Urothelium cell line (cell line): ENCODE data around the gene PLCD3.

ENCODE experiments used
- DNase-seq: peaks from one replicate; pipeline ENCODE4 v3.0.0; 2011; ENCODE audit warnings: low spot score, mixed read lengths
- FAIRE-seq: peaks from 2 replicates; lab custom pipeline; 2011; peaks lifted over from hg19 to GRCh38; lab: Jason Lieb, UNC

Gene PLCD3

GRCh38 chr17:45104907-45105624, 27.2 kb downstream of the PLCD3 start:
- FAIRE-seq (no peak), DNase-seq (no peak)

GRCh38 chr17:45104497-45104896, 27.8 kb downstream of the PLCD3 start:
- FAIRE-seq (no peak), DNase-seq (no peak)

DNA sequence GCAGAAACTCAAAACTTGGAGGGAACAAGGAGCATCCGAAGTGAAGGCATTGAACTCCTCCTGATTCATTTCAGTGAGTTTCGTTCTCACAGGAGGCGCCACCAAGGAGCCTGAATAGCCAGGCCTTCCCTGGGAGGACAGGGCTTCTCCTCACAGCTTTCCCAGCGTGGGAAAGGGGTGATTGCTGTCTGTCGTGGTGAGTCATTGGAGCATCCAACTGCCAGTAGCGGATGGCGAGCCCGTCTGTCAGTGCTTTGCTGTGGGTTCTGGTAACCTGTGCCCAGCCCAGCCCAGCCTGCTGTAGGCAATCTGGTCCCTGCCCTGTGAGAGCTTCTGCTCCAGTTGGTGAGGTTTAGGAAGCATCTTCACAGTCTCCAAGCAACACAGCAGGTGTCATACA, 28.3 kb downstream of the PLCD3 start:
- FAIRE-seq (no peak), DNase-seq (no peak)

DNA sequence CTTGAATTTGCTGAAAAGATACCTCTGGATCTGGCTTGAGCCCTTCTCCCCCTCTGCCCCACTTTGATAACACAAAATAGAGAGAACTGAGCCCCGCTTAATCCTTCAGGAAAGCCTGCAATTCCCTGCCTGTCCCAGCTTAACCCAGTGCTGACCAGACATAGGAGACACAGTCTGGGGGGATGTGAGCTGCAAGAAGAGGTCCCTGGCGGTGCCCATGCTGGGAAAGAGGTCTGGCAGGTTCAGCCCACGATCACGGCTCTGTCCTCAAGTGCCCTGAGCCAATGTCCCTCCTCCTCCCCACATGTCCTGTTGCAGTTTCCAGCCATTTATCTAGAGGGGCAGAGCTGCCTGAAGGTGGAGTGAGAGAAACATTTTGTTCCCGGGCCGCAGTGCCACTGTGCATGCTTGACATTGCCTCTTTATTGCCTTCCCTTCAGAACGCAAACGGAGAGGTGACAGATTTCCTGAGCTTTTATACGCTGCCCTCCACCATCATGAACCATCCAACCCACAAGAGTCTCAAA, 29.0 kb downstream of the PLCD3 start:
- no peak for DNase-seq
- FAIRE-seq: no peak

DNA sequence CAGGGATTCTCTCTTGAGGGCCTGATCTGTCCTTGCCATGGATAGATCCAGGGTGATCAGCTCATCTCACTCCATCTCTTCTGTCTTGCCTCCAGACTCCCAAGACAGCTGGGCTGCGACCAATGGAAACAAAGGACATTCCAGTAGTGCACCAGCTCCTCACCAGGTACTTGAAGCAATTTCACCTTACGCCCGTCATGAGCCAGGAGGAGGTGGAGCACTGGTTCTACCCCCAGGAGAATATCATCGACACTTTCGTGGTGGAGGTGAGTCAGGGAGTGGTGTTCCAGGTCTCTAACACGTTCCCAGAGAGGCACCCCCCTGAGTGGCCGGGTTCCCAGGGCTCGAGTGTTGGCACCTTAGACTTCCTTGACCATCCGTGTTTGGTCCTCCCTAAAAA, 29.5 kb downstream of the PLCD3 start:
- FAIRE-seq (no peak), DNase-seq (no peak)

DNA sequence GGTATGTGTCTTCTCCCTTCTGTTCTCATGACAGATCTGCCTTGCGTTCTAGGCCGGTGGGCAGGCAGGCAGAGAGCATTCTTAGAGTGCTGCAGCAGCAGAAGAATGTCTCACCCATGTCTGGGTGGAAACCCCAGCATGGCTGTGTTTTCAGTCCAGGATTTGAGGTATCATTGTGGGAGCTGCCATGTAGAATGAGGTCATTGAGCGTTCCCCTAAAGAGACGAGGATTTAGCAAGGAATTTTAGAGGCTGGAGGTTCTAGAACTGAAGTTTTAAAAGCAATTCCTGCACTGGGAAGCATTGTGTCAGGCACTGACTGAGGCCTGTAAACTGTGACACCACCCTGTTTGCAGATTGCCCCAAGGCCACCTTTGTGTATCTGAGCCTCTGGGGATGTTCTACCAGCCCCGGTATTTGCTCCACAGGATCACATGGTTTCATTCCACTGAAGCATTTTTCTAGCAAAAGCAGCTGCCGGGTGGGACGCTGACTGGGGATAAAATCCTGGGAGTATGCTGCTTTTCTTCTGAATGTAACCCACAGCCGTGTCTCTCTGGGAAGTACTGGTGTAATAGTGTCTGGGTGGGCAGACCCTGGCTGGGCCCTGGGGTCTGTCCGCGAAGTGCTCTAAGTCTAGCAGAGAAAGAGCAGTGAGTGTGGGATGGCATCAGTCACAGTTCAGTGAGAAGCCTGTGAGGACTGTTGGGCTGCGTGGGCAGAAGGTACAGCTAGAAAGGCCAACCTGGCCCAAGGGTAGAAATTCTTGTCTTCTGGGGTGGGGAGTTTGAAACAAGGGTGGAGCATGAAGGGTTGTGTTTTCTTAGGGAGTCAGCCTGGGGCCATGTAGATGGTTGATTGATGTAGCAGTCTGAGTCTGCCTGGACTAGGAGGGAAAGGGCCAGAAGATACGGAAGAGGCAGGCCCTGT, 30.2 kb downstream of the PLCD3 start:
- no peak for DNase-seq
- no peak for FAIRE-seq

GRCh38 chr17:45101546-45101882, 30.8 kb downstream of the PLCD3 start:
- no peak for DNase-seq
- no peak for FAIRE-seq

- peak; percentile 85 for DNase-seq
- no peak for FAIRE-seq
Measured at GRCh38 chr17:45098869-45099616, 33.3 kb downstream of the PLCD3 start.

- DNase-seq (no peak), FAIRE-seq (no peak)
Measured at GRCh38 chr17:45098081-45098868, 34.0 kb downstream of the PLCD3 start.

DNA sequence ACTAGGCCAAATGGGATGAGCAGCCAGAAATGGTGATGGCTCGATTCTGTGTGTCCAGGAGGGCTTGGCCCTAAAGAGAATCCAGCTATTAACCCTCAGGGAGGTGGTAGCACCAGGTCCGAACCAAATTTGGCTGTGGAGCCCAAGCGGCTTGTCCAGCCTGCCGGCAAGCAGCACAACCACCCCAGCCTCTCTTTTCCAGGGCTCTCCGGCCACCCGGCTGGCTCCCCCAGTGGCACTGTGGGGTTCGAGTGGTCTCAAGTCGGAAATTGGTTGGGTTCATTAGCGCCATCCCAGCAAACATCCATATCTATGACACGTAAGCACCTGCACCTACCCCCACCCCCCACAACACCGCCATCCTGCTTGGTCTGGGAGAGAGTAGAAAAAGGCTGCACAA, 35.4 kb downstream of the PLCD3 start:
- DNase-seq (no peak), FAIRE-seq (no peak)

DNA sequence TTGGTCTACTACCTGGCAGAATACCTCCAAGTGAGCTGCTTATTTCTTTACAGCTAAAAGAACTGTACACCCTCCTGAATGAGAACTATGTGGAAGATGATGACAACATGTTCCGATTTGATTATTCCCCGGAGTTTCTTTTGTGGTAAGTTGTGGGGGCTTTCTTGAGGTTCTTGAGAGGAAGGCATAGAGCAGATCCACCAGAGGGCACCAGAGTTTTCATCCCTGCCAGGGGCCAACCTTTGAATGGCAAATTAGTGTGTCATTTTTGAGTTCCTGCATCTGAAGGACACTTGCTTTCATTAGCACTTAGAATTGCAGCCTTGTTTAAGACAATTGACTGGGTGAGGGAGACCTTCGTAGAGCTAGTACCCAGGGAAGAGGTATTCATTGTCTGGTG, 36.2 kb downstream of the PLCD3 start:
- no peak for DNase-seq

GRCh38 chr17:45093444-45094110, 38.7 kb downstream of the PLCD3 start:
- DNase-seq (no peak), FAIRE-seq (no peak)

More for the DNA sequence above, 36.2 kb downstream of the PLCD3 start:
- FAIRE-seq: no peak

DNA sequence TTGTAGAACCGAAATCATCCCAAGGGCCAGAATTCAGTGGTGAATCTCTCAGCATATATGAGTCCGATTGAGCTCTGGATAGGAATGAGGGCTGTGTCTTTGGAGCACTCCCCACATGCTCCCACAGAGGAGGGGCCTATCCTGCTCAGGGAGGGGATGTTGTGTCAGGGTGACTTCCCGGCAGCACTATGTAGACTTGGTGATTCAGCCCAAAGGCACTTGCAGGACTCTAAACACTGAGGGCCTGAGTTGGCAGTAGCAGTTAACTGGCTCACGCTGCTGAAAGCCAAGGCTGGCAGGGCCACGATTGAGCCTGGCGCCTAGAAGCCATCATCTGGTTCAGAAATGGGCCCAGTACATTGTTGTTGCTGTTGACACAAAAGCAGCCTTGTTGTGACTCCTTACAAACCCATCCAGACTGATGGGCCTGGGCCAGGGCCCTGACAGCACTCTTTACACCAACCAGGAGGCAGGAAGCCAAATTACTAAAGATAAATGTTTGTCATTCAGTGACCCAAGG, 39.3 kb downstream of the PLCD3 start:
- DNase-seq (peak; percentile 97), FAIRE-seq (peak; percentile 98)

GRCh38 chr17:45091778-45092425, 40.4 kb downstream of the PLCD3 start:
- FAIRE-seq: no peak
- DNase-seq: no peak

DNA sequence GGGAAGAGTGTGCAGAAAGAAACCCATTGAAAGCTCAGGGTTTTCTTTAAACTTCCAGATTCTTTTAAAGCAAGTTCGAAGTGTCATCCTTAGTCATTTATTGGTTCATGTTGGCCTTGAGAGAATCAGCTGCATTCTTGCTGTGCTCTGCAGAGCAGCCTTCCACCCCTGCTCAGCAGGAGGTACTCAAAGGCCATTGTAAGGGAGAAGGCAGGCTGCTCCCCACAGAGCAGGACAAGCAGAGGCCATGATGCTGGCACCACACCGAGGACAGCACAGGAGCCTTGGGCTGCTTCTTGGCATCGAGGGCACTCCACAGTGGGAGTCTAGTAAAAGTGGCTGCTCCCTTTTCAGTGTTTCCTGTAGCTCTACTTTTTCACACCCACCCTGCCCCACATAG, 41.6 kb downstream of the PLCD3 start:
- FAIRE-seq (no peak), DNase-seq (no peak)

DNA sequence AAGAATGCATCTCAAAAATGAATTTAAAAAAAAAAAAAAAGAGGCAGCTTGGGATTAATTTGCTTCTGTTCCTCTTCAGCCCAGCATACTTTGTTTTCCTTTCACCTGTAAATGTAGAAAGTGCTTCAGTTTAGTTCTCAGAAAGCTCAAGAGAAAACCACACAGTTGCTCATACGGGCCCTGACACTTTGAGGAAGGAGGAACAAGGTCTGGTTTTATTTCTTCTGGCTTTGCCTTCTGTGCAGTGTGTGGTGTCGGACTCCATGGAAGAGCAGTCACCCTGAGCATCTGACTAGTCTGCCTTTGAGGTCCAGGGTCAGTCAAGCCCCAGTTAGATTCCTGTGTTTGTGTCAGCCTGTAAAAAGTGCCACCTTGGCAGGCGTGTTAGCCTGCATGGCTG, 43.6 kb downstream of the PLCD3 start:
- DNase-seq: no peak
- FAIRE-seq: no peak

- no peak for DNase-seq
- FAIRE-seq: no peak
Measured at GRCh38 chr17:45087978-45088377, 44.3 kb downstream of the PLCD3 start.

- no peak for DNase-seq
- FAIRE-seq: no peak
Measured at GRCh38 chr17:45087504-45087975, 44.8 kb downstream of the PLCD3 start.

DNA sequence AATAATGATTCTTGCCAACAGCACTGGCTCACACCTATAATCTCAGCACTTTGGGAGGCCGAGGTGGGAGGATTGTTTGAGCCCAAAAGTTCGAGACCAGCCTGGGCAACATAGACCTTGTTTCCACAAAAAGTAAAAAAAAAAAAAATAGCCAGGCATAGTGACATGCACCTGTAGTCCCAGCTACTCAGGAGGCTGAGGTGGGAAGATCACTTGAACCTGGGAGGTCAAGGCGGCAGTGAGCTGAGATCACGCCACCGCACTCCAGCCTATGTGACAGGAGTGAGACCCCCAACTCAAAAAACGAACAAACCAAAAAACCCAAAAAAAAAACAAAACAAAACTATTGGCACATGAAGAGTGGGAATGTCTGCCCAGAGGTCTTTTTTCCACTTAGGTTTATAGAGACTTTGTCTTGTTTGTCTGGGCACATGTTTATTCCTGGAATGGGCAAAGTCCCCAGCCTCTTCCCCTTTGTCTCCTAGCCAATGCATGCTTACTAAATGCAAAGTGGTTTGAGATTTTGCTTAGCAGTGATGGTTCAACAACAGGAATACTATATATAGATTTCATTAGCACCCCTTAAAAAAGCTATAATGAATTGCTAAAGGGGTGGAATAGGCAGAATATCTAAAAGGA, 45.3 kb downstream of the PLCD3 start:
- DNase-seq (no peak), FAIRE-seq (no peak)
